HepG2 (cell line): ENCODE results near the gene IRF7. TPM values are rescaled to one million over a fixed set of nuclear protein-coding genes. Genes with fewer than 3 reads are reported as not detected.

Source experiments
- ATAC-seq: fragments of 200-7000 bp; cut with Tn5 transposase; 3 replicates; pipeline ENCODE4 v1.9.1; 2020; ENCODE audit warnings: mild to moderate bottlenecking, moderate library complexity
- BruUV-seq: library from RNA; stranded (reverse); fragments of 400-500 nt; replicated peaks from 2 replicates; lab custom pipeline; 2021; lab: Mats Ljungman, UMichigan
- CTCF ChIA-PET: fragments of 300-600 bp; formaldehyde crosslinking; extraction: SDS; loops from one replicate; lab custom pipeline; 2021; ENCODE audit warnings: low total read pairs, inconsistent platforms, low intra/inter-chr PET ratio; lab: Yijun Ruan, JAX
- POLR2A ChIA-PET: fragments of 350-600 bp; sonication (Branson Sonifier 250); formaldehyde crosslinking; loops from one replicate; lab custom pipeline; 2020; ENCODE audit warnings: antibody characterized with exemption, inconsistent platforms; lab: Yijun Ruan, JAX
- DNase-seq: peaks from one replicate; pipeline ENCODE4 v3.0.0-alpha.2; 2015; ENCODE audit warnings: low spot score
- FAIRE-seq: peaks from 3 replicates; lab custom pipeline; 2011; peaks lifted over from hg19 to GRCh38; lab: Jason Lieb, UNC
- H2AFZ ChIP-seq: one replicate; pipeline ENCODE4 v1.6.1; 2011; ENCODE audit warnings: low read length, inconsistent platforms
- H3K27ac ChIP-seq: fragments of 300-600 bp; 3 replicates; pipeline ENCODE4 v1.8.0; 2011; ENCODE audit warnings: mixed run types, mild to moderate bottlenecking, mixed read lengths, low read length, inconsistent platforms; ENCODE audit not compliant: insufficient read depth; ENCODE audit errors: extremely low read length
- H3K27me3 ChIP-seq, 2 experiments: fragments of 200-600 bp in 1 of 2; 2 replicates in 1 of 2; 3 replicates in 1 of 2; pipeline versions ENCODE4 v1.6.0 to v1.8.0; 2011; ENCODE audit warnings: low read length in 2 of 2, mild to moderate bottlenecking in 2 of 2, moderate library complexity in 2 of 2, inconsistent platforms in 1 of 2; ENCODE audit not compliant: insufficient read depth in 2 of 2, control insufficient read depth in 1 of 2
- H3K36me3 ChIP-seq, 2 experiments: fragments of 200-600 bp in 1 of 2; replicated peaks in 1 of 2; 2 replicates in 1 of 2; 3 replicates in 1 of 2; pipeline versions ENCODE4 v1.5.1 to v1.8.0; 2011; ENCODE audit warnings: low read length in 2 of 2, inconsistent platforms in 1 of 2; ENCODE audit not compliant: insufficient read depth in 2 of 2, control insufficient read depth in 1 of 2
- H3K4me1 ChIP-seq: 2 replicates; pipeline ENCODE4 v1.5.1; 2012; ENCODE audit warnings: low read length, inconsistent platforms; ENCODE audit not compliant: insufficient read depth
- H3K4me2 ChIP-seq: 2 replicates; pipeline ENCODE4 v1.6.0; 2011; ENCODE audit warnings: low read depth, low read length, inconsistent platforms
- H3K4me3 ChIP-seq, 3 experiments: fragments of 200-600 bp in 1 of 3; sonication (generic), shearing (Covaris generic) in 1 of 3; replicated peaks in 1 of 3; 2 replicates each; pipeline ENCODE4 v1.5.1; 2011 to 2016; ENCODE audit warnings: low read length in 3 of 3, inconsistent platforms in 2 of 3, low read depth in 2 of 3, mild to moderate bottlenecking in 2 of 3, control low read depth in 1 of 3, mixed read lengths in 1 of 3; ENCODE audit not compliant: insufficient read depth in 1 of 3
- H3K79me2 ChIP-seq: one replicate; pipeline ENCODE4 v1.6.1; 2011; ENCODE audit warnings: low read length, inconsistent platforms; ENCODE audit not compliant: insufficient read depth
- H3K9ac ChIP-seq: 2 replicates; pipeline ENCODE4 v1.6.0; 2011; ENCODE audit warnings: mild to moderate bottlenecking, low read depth, low read length, inconsistent platforms; ENCODE audit not compliant: insufficient read depth
- H3K9me3 ChIP-seq: 2 replicates; pipeline ENCODE4 v1.5.1; 2012; ENCODE audit warnings: mild to moderate bottlenecking, low read length
- H4K20me1 ChIP-seq: 2 replicates; pipeline ENCODE4 v1.6.0; 2011; ENCODE audit warnings: inconsistent platforms, mild to moderate bottlenecking, low read length, moderate library complexity; ENCODE audit not compliant: insufficient read depth
- BCL3 ChIP-seq: sonication (generic); formaldehyde crosslinking; IDR thresholded peaks from 2 replicates; pipeline ENCODE4 v1.5.1; 2020; ENCODE audit warnings: mild to moderate bottlenecking, missing genetic modification reagents, moderate library complexity
- BRF2 ChIP-seq: sonication (generic); formaldehyde crosslinking; IDR thresholded peaks from 2 replicates; pipeline ENCODE4 v1.8.1; 2022; ENCODE audit warnings: mild to moderate bottlenecking, missing genetic modification reagents
- GZF1 ChIP-seq: sonication (generic); formaldehyde crosslinking; IDR thresholded peaks from 2 replicates; pipeline ENCODE4 v1.5.1; 2020; ENCODE audit warnings: mild to moderate bottlenecking, missing genetic modification reagents
- HDAC1 ChIP-seq: sonication (generic); formaldehyde crosslinking; IDR thresholded peaks from 2 replicates; pipeline ENCODE4 v1.5.1; 2020; ENCODE audit warnings: mild to moderate bottlenecking, missing genetic modification reagents
- NKX3-1 ChIP-seq: sonication (generic); formaldehyde crosslinking; IDR thresholded peaks from 2 replicates; pipeline ENCODE4 v1.5.0; 2020; ENCODE audit warnings: missing genetic modification reagents
- RARA ChIP-seq: IDR thresholded peaks from 2 replicates; pipeline ENCODE4 v1.6.1; 2016; ENCODE audit warnings: missing genetic modification reagents, missing compliant biosample characterization
- RBFOX2 ChIP-seq: fragments of 200-400 bp; formaldehyde crosslinking; IDR thresholded peaks from 2 replicates; pipeline ENCODE4 v1.6.1; 2017; ENCODE audit warnings: low read depth, mild to moderate bottlenecking, low read length
- SKIL ChIP-seq: sonication (generic); formaldehyde crosslinking; IDR thresholded peaks from 2 replicates; pipeline ENCODE4 v1.8.0; 2022; ENCODE audit warnings: missing genetic modification reagents, mild to moderate bottlenecking, moderate library complexity, borderline replicate concordance
- SP5 ChIP-seq: IDR thresholded peaks from 2 replicates; pipeline ENCODE4 v1.6.1; 2016; ENCODE audit warnings: low read depth, borderline replicate concordance
- THAP7 ChIP-seq: sonication (generic); formaldehyde crosslinking; IDR thresholded peaks from 2 replicates; pipeline ENCODE4 v1.8.1; 2023; ENCODE audit warnings: mild to moderate bottlenecking, missing genetic modification reagents
- TP53 ChIP-seq: sonication (generic); formaldehyde crosslinking; conservative IDR thresholded peaks from 2 replicates; pipeline ENCODE4 v1.4.0; 2020; ENCODE audit warnings: missing genetic modification reagents
- ZNF737 ChIP-seq: sonication (generic); formaldehyde crosslinking; IDR thresholded peaks from 2 replicates; pipeline ENCODE4 v1.5.0; 2020; ENCODE audit warnings: missing genetic modification reagents, mild to moderate bottlenecking, borderline replicate concordance
- WGBS: methylation state at CpG from one replicate; pipeline ENCODE4 v1.1.6; 2017; ENCODE audit warnings: low lambda C conversion rate; 5-methylcytosine and 5-hydroxymethylcytosine counted together
- in situ Hi-C: cut with HindIII; loops from 2 replicates; pipeline ENCODE4 v1.10.0; 2017; ENCODE audit warnings: low pct_unique_long_range_greater_than_20kb; ENCODE audit not compliant: extremely low pct_ligation_motif_present
- intact Hi-C: fragments of 100-400 bp; cut with micrococcal nuclease; formaldehyde crosslinking; loops from one replicate; pipeline ENCODE4 v1.10.0; 2022; ENCODE audit not compliant: unreplicated experiment
- polyA plus RNA-seq, 8 experiments: library from polyadenylated mRNA; depleted of rRNA in 3 of 8; stranded (reverse) in 7 of 8; unstranded in 1 of 8; fragments of >200 nt; fragmentation: Illumina TruSeq in 4 of 8; extraction: Trizol in 4 of 8; gene quantifications; 2 replicates each; pipeline versions ENCODE4 v1.2.1 to v1.2.3, GENCODE V29; 2011 to 2016; ENCODE audit warnings: low read depth in 4 of 8, missing spikeins in 1 of 8, mixed read lengths in 1 of 8; ENCODE audit not compliant: insufficient read depth in 1 of 8
- total RNA-seq, 5 experiments: library from RNA; depleted of rRNA; stranded (reverse); fragments of >200 nt; fragmentation: Illumina TruSeq; extraction: Trizol; gene quantifications; 2 replicates each; pipeline ENCODE4 v1.2.3, GENCODE V29; 2016; ENCODE audit warnings: low read depth in 1 of 5

Gene IRF7
- total and polyA plus RNA-seq, 2 of the 13 experiments (the other 11 are each of a cell fraction or from before 2014, with no cell fraction given), result not detected

- TF ChIP-seq BRF2 (no peak), TP53 (CRISPR knock-in tag) (no peak), ZNF737 (CRISPR knock-in tag) (no peak), GZF1 (no peak)
- TF ChIP-seq, all 625 proteins: peak for 154
Observed at GRCh38 chr11:575996-576768, 39.6 kb downstream of the IRF7 start, which contains the start of gene PHRF1 (continued).

GRCh38 chr11:575313-575995 lies 40.3 kb downstream of the IRF7 start:
- Histone ChIP-seq H3K27ac (peak overlapping the region; percentile 9), H3K9ac (peak overlapping the region; percentile 61), H3K79me2 (peaks cover 37% of the 10 kb centered on the region), H3K9me3 (no peaks in the 10 kb centered on the region), H2AFZ (no peak overlapping the region), H3K4me2 (peak overlapping the region; percentile 99), H3K36me3 (peaks cover 0 to 3% of the 10 kb centered on the region in 2 experiments; a peak in 1 of 5 replicates), H3K27me3 (no peaks in the 10 kb centered on the region; a peak in 2 of 5 replicates), H3K4me3 (peak overlapping the region; percentile 61 to 80 (median 66)), H3K4me1 (peaks cover 65% of the 10 kb centered on the region), H4K20me1 (peaks cover 36% of the 10 kb centered on the region)
- POLR2A ChIA-PET, result interaction anchor here (0.7 to 2.5 kb wide), 18 partner anchors 9 to 244 kb away, joined by 3 to 33 read pairs (median 6); partner anchors contain the start of genes HRAS, LMNTD2 and PNPLA2
- 1% methylated on average over 22 of the region's 81 CpGs for WGBS
- peak; percentile 59 for DNase-seq
- intact Hi-C loops, result no loop called here
- CTCF ChIA-PET, result no interaction called here
- no peak for FAIRE-seq
- in situ Hi-C loops, result no loop called here
- peak; percentile 53 for ATAC-seq
- no TSS peak for BruUV-seq
- TF ChIP-seq SKIL (0 out of 2 replicates have a peak, but pooled peaks have one; percentile 39), NKX3-1 (CRISPR knock-in tag) (no peak), SP5 (CRISPR knock-in tag) (0 out of 2 replicates have a peak, but pooled peaks have one; percentile 20), BCL3 (CRISPR knock-in tag) (peak; percentile 69; the same call in 1 of the 2 replicates), RBFOX2 (no peak), HDAC1 (CRISPR knock-in tag) (peak; percentile 71), THAP7 (no peak), RARA (CRISPR knock-in tag) (0 out of 2 replicates have a peak, but pooled peaks have one; percentile 26)
